Measurements from ENCODE around the gene AKTIP.

GRCh38 chr16:53541326-53541725 lies 38.3 kb upstream of the AKTIP start:
- TF ChIP-seq CTCF (conservative IDR thresholded peaks at IDR 0.05; ENCODE audit: low read depth, low read length) (no peak), SMC3 (IDR thresholded peaks at IDR 0.05; ENCODE audit: low read depth, low read length) (no peak), RFX5 (IDR thresholded peaks at IDR 0.05; ENCODE audit: low read depth, low read length) (no peak), POLR2A (IDR thresholded peaks at IDR 0.05; ENCODE audit: low read depth, low read length) (no peak), RAD21 (IDR thresholded peaks at IDR 0.05; ENCODE audit: low read length) (no peak), FOS (IDR thresholded peaks at IDR 0.05; ENCODE audit: low read depth, low read length) (no peak), CHD1 (IDR thresholded peaks at IDR 0.05; ENCODE audit: low read depth, low read length) (no peak), MAFK (IDR thresholded peaks at IDR 0.05; ENCODE audit: low read depth, low read length) (no peak), MAZ (IDR thresholded peaks at IDR 0.05; ENCODE audit: borderline replicate concordance, low read depth, low read length) (no peak), BHLHE40 (IDR thresholded peaks at IDR 0.05; ENCODE audit: low read depth, low read length) (no peak), NFE2L2 (IDR thresholded peaks at IDR 0.05; ENCODE audit: low read depth, low read length) (no peak), ELK1 (IDR thresholded peaks at IDR 0.05; ENCODE audit: borderline replicate concordance, low read depth, low read length) (no peak), MXI1 (IDR thresholded peaks at IDR 0.05; ENCODE audit: borderline replicate concordance, low read depth, low read length) (no peak), USF2 (IDR thresholded peaks at IDR 0.05; ENCODE audit: low read depth, low read length) (no peak)
